ENCODE results near the gene NRAP.
"Not testable (repeated sequence)": the region's sequence is repeated elsewhere in the genome, so short reads cannot be mapped to it uniquely, and the experiment has no call there.

The NRAP gene

DNA sequence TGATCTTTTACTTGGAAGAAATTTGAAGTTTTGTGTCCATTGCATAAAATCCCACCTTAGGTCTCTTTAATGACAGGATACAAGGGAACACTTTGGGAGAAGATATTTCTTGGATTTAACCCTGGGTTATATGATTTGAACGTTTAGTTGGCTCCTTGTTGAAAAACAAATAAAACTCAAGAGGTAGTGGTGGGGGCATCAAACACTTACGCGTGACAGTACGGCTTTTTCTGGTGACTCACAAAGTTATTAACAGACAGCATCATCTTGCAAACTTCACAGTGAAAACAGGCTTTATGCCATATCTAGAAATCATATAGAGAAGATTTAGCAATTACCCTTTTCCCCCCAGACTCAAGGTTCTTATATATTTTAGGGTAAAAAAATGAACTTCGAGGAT lies 699 bp downstream of the NRAP start:
- no peak for DNase-seq (ENCODE audit: low read depth, low spot score)
- Histone ChIP-seq H3K9me3 (ENCODE audit: insufficient read depth, low read length) (no peaks in the 10 kb centered on the region), H3K4me1 (ENCODE audit: insufficient read depth, insufficient read length) (peaks cover 3% of the 10 kb centered on the region), H3K9ac (ENCODE audit: insufficient read length, low read depth) (no peak overlapping the region), H3K36me3 (ENCODE audit: insufficient read depth, insufficient read length, low read length) (no peaks in the 10 kb centered on the region), H3K4me3 (ENCODE audit: insufficient read length, low read depth) (no peak overlapping the region), H3K27me3 (ENCODE audit: insufficient read depth, insufficient read length) (no peaks in the 10 kb centered on the region)
- TF ChIP-seq YY1 (IDR thresholded peaks at IDR 0.05; ENCODE audit: insufficient read depth, insufficient read length) (no peak), SUZ12 (IDR thresholded peaks at IDR 0.05; ENCODE audit: extremely low read depth, insufficient read depth, insufficient read length) (no peak)

DNA sequence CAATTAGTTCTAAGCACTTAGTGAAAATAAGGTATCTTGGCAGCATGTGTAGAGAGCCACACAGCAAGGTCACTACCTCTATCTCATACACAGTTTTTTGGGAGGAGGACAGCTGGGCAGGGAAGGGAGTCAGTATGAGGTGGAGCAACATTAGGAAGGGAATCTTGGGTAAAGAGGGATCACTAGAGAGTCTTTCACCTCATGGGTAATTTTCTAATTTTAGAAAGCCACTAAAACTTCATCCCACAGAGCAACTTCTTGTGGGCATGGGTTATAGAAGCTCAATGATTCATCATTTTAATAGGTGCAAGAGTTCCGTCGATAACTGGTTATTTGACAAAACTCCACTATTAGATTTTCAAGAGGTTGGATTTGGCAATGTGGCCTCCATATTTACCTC lies 2.5 kb downstream of the NRAP start:
- TF ChIP-seq ZNF274 (IDR thresholded peaks at IDR 0.05; ENCODE audit: low read depth, low read length): no peak
- TF ChIP-seq SUZ12 (IDR thresholded peaks at IDR 0.05; ENCODE audit: extremely low read depth, insufficient read depth, insufficient read length): no peak
- TF ChIP-seq YY1 (IDR thresholded peaks at IDR 0.05; ENCODE audit: insufficient read depth, insufficient read length): no peak
- Histone ChIP-seq H3K9ac (ENCODE audit: insufficient read length, low read depth) (no peak overlapping the region), H3K4me1 (ENCODE audit: insufficient read depth, insufficient read length) (peaks cover 3% of the 10 kb centered on the region), H3K36me3 (ENCODE audit: insufficient read depth, insufficient read length, low read length) (no peaks in the 10 kb centered on the region), H3K4me3 (ENCODE audit: insufficient read length, low read depth) (no peak overlapping the region), H3K27me3 (ENCODE audit: insufficient read depth, insufficient read length) (no peaks in the 10 kb centered on the region), H3K9me3 (ENCODE audit: insufficient read depth, low read length) (no peaks in the 10 kb centered on the region)
- no peak for DNase-seq (ENCODE audit: low read depth, low spot score)

DNA sequence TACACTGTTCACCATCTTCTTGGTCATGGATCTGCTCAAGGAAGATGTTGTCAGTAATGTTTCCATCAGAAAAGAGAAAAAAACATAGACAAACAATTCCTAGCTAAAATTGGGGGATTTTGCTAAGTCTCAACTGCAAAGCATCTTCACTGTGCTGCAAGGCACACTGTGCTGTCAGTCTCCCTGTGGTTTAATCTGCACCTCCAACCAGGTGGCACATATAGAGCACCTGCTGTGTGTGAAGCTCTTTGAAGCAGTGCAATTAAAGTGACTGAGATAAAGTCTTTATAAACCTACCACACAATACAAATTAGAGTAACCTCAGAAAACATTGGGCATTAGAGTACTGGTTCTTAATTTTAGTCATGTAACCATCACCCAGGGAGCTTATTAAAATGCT lies 6.3 kb downstream of the NRAP start:
- no peaks in the 10 kb centered on the region for H3K36me3 ChIP-seq (ENCODE audit: insufficient read depth, insufficient read length, low read length)
- no peak overlapping the region for H3K4me3 ChIP-seq (ENCODE audit: insufficient read length, low read depth)
- TF ChIP-seq ZNF274 (IDR thresholded peaks at IDR 0.05; ENCODE audit: low read depth, low read length) (no peak), SUZ12 (IDR thresholded peaks at IDR 0.05; ENCODE audit: extremely low read depth, insufficient read depth, insufficient read length) (no peak), YY1 (IDR thresholded peaks at IDR 0.05; ENCODE audit: insufficient read depth, insufficient read length) (no peak)
- no peaks in the 10 kb centered on the region for H3K27me3 ChIP-seq (ENCODE audit: insufficient read depth, insufficient read length)
- no peaks in the 10 kb centered on the region for H3K9me3 ChIP-seq (ENCODE audit: insufficient read depth, low read length)
- DNase-seq (ENCODE audit: low read depth, low spot score): no peak
- H3K4me1 ChIP-seq (ENCODE audit: insufficient read depth, insufficient read length): no peaks in the 10 kb centered on the region
- H3K9ac ChIP-seq (ENCODE audit: insufficient read length, low read depth): no peak overlapping the region

DNA sequence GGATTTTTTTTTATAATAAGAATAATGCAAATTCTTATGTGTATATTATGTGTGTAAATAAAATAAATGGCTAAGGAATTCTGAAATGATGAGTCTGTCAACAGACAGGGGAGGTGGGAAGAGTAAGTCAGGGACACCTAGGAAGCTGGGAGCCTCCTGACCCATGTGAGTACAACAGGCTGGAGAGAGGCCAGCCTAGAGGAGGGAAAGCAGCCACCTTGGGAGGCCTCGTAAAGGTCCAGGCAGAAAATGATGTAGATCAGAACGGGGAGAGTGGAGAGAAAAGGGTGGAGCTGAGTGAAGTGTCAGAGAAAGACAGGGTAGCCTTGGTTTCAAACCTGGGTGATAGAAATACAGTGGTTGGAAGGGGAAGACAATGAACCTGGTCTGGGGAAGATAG lies 6.9 kb downstream of the NRAP start:
- Histone ChIP-seq H3K4me1 (ENCODE audit: insufficient read depth, insufficient read length) (no peaks in the 10 kb centered on the region), H3K9ac (ENCODE audit: insufficient read length, low read depth) (no peak overlapping the region), H3K9me3 (ENCODE audit: insufficient read depth, low read length) (no peaks in the 10 kb centered on the region), H3K4me3 (ENCODE audit: insufficient read length, low read depth) (no peak overlapping the region), H3K27me3 (ENCODE audit: insufficient read depth, insufficient read length) (no peaks in the 10 kb centered on the region), H3K36me3 (ENCODE audit: insufficient read depth, insufficient read length, low read length) (no peaks in the 10 kb centered on the region)
- DNase-seq (ENCODE audit: low read depth, low spot score): no peak
- TF ChIP-seq SUZ12 (IDR thresholded peaks at IDR 0.05; ENCODE audit: extremely low read depth, insufficient read depth, insufficient read length): no peak
- TF ChIP-seq ZNF274 (IDR thresholded peaks at IDR 0.05; ENCODE audit: low read depth, low read length): no peak
- no peak for TF ChIP-seq YY1 (IDR thresholded peaks at IDR 0.05; ENCODE audit: insufficient read depth, insufficient read length)

DNA sequence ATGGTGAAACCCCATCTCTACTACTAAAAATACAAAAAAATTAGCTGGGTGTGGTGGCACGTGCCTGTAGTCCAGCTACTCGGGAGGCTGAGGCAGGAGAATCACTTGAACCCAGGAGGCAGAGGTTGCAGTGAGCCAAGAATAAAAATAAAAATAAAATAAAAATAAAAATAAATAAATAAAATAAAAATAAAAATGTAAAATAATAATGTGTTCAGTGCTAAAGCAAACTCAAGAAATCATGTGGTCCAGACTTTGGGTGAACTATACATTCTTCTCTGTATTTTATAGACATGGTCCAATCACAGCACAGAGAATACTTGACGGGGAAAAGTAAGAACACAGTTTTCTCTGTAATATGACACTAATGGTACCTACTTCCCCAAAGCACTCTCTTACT lies 11.4 kb downstream of the NRAP start:
- DNase-seq (ENCODE audit: low read depth, low spot score); H3K9ac ChIP-seq (ENCODE audit: insufficient read length, low read depth); H3K4me3 ChIP-seq (ENCODE audit: insufficient read length, low read depth); H3K27me3 ChIP-seq (ENCODE audit: insufficient read depth, insufficient read length); H3K36me3 ChIP-seq (ENCODE audit: insufficient read depth, insufficient read length, low read length); H3K9me3 ChIP-seq (ENCODE audit: insufficient read depth, low read length); H3K4me1 ChIP-seq (ENCODE audit: insufficient read depth, insufficient read length): not testable (repeated sequence)

DNA sequence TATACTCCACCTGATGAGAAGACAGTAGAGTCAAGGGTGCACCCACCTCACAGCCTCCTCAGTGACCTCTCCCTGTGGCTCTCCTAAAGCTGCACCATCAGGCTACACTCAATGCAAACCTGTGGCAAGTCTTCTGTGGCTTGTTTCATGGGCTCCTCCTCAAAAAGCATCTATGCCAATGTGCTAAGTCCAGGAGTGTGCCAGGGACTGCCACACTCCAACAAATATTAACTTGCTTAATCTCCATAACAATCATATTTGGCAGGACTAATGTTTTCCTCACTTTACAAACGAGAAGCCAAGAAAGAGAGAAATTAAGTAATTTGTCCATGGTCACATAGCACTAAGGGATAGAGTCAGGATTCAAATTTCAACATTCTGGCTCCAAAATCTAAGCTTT lies 11.9 kb downstream of the NRAP start:
- no peak overlapping the region for H3K4me3 ChIP-seq (ENCODE audit: insufficient read length, low read depth)
- no peak for TF ChIP-seq ZNF274 (IDR thresholded peaks at IDR 0.05; ENCODE audit: low read depth, low read length)
- TF ChIP-seq YY1 (IDR thresholded peaks at IDR 0.05; ENCODE audit: insufficient read depth, insufficient read length): no peak
- TF ChIP-seq SUZ12 (IDR thresholded peaks at IDR 0.05; ENCODE audit: extremely low read depth, insufficient read depth, insufficient read length): no peak
- H3K9ac ChIP-seq (ENCODE audit: insufficient read length, low read depth): no peak overlapping the region
- no peaks in the 10 kb centered on the region for H3K9me3 ChIP-seq (ENCODE audit: insufficient read depth, low read length)
- H3K27me3 ChIP-seq (ENCODE audit: insufficient read depth, insufficient read length): no peaks in the 10 kb centered on the region
- DNase-seq (ENCODE audit: low read depth, low spot score): no peak
- H3K36me3 ChIP-seq (ENCODE audit: insufficient read depth, insufficient read length, low read length): no peaks in the 10 kb centered on the region
- H3K4me1 ChIP-seq (ENCODE audit: insufficient read depth, insufficient read length): no peaks in the 10 kb centered on the region

DNA sequence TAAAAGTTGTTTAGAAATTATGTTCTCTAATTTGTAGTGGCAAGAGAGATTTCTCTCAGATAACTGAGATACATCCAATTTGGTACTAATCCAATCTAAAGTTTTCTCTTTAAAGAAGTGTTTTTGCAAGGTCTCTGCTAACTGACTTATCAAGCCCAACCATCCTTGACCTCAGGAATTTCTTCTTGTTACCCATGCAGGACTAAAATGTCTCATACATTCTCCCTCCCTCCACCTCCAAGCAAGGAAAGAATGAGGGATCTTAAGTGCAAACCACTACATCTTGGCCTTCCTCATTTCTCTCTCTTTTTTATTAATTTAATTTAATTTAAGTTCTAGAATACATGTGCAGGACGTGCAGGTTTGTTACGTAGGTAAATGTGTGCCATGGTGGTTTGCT lies 12.8 kb downstream of the NRAP start:
- no peaks in the 10 kb centered on the region for H3K4me1 ChIP-seq (ENCODE audit: insufficient read depth, insufficient read length)
- H3K36me3 ChIP-seq (ENCODE audit: insufficient read depth, insufficient read length, low read length): no peaks in the 10 kb centered on the region
- H3K4me3 ChIP-seq (ENCODE audit: insufficient read length, low read depth): no peak overlapping the region
- H3K9ac ChIP-seq (ENCODE audit: insufficient read length, low read depth): no peak overlapping the region
- H3K9me3 ChIP-seq (ENCODE audit: insufficient read depth, low read length): no peaks in the 10 kb centered on the region
- no peak for DNase-seq (ENCODE audit: low read depth, low spot score)
- H3K27me3 ChIP-seq (ENCODE audit: insufficient read depth, insufficient read length): no peaks in the 10 kb centered on the region
- no peak for TF ChIP-seq SUZ12 (IDR thresholded peaks at IDR 0.05; ENCODE audit: extremely low read depth, insufficient read depth, insufficient read length)
- no peak for TF ChIP-seq YY1 (IDR thresholded peaks at IDR 0.05; ENCODE audit: insufficient read depth, insufficient read length)
- TF ChIP-seq ZNF274 (IDR thresholded peaks at IDR 0.05; ENCODE audit: low read depth, low read length): no peak

DNA sequence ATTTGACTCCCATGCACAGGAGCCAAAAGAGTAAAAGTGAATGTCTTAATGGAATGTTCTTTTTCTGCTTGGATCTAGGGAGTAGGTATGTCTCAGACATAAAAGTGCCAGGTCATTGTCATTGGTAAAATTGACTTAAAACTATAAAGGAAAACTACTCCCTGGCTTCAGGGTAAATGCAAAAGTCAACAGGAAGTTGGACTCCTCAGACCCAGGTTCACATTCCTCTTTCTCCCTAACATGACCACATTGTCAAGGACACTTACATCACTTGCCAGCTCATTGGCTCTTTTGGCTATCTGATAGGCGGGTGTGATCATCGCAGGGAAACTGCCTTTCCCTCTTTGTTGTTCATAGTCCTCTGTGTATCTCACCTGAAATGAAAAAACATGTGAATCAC lies 13.7 kb downstream of the NRAP start:
- no peak for TF ChIP-seq ZNF274 (IDR thresholded peaks at IDR 0.05; ENCODE audit: low read depth, low read length)
- no peak for TF ChIP-seq YY1 (IDR thresholded peaks at IDR 0.05; ENCODE audit: insufficient read depth, insufficient read length)
- no peak for TF ChIP-seq SUZ12 (IDR thresholded peaks at IDR 0.05; ENCODE audit: extremely low read depth, insufficient read depth, insufficient read length)
- no peaks in the 10 kb centered on the region for H3K36me3 ChIP-seq (ENCODE audit: insufficient read depth, insufficient read length, low read length)
- no peak overlapping the region for H3K9ac ChIP-seq (ENCODE audit: insufficient read length, low read depth)
- no peak for DNase-seq (ENCODE audit: low read depth, low spot score)
- H3K4me3 ChIP-seq (ENCODE audit: insufficient read length, low read depth): no peak overlapping the region
- no peaks in the 10 kb centered on the region for H3K27me3 ChIP-seq (ENCODE audit: insufficient read depth, insufficient read length)
- H3K4me1 ChIP-seq (ENCODE audit: insufficient read depth, insufficient read length): no peaks in the 10 kb centered on the region
- no peaks in the 10 kb centered on the region for H3K9me3 ChIP-seq (ENCODE audit: insufficient read depth, low read length)
